Stimulated activated CD8-positive, alpha-beta memory T cell treated with anti-CD3 and anti-CD28 coated beads, Interleukin-4, amount 100 ng/mL, for 1 hour (primary cell): ENCODE measurements around the gene GMEB1.
"Not testable (repeated sequence)": the region's sequence is repeated elsewhere in the genome, so short reads cannot be mapped to it uniquely, and the experiment has no call there.

Experiments used
- DNase-seq, 2 donors: peaks; one replicate each; pipeline ENCODE4 v3.0.0-alpha.2; 2020; ENCODE audit warnings: low read depth in 2 of 2, low spot score in 1 of 2

The GMEB1 gene

GRCh38 chr1:28750330-28750729 lies 81.7 kb downstream of the GMEB1 start:
- DNase-seq, result no peak

GRCh38 chr1:28750771-28751294 lies 82.2 kb downstream of the GMEB1 start:
- not testable (repeated sequence) for DNase-seq

GRCh38 chr1:28751315-28752060 lies 82.9 kb downstream of the GMEB1 start:
- no peak for DNase-seq

GRCh38 chr1:28755701-28756100 lies 87.1 kb downstream of the GMEB1 start:
- DNase-seq, result no peak

- no peak for DNase-seq
Measured at GRCh38 chr1:28756846-28757245, 88.3 kb downstream of the GMEB1 start.

GRCh38 chr1:28758420-28758819 lies 89.8 kb downstream of the GMEB1 start:
- no peak for DNase-seq

- no peak for DNase-seq
Measured at GRCh38 chr1:28759257-28759656, 90.7 kb downstream of the GMEB1 start.

GRCh38 chr1:28761189-28761588 lies 92.6 kb downstream of the GMEB1 start:
- no peak for DNase-seq

- no peak for DNase-seq
Measured at GRCh38 chr1:28766532-28767183, 98.1 kb downstream of the GMEB1 start.
